Fibroblast of lung (primary cell): Measurements from ENCODE around the gene NHERF2. TPM values are rescaled to one million over a fixed set of nuclear protein-coding genes. Genes with fewer than 3 reads are reported as not detected.
A peak's percentile ranks its signal among the peaks of the same experiment; 100 is the strongest.

ENCODE experiments used
- DNase-seq, 2 donors: peaks; one replicate each; pipeline versions ENCODE4 v3.0.0 to v3.0.0-alpha.2; 2010; ENCODE audit warnings: low read depth in 2 of 2
- H2AFZ ChIP-seq: 2 replicates; pipeline ENCODE4 v1.5.1; 2012; ENCODE audit warnings: low read length, control low read depth, inconsistent platforms
- H3K27ac ChIP-seq: 2 replicates; pipeline ENCODE4 v1.5.1; 2011; ENCODE audit warnings: low read length, control low read depth; ENCODE audit not compliant: insufficient read depth
- H3K27me3 ChIP-seq: 2 replicates; pipeline ENCODE4 v1.5.1; 2011; ENCODE audit warnings: mild to moderate bottlenecking, low read length; ENCODE audit not compliant: control insufficient read depth, insufficient read depth
- H3K36me3 ChIP-seq: 2 replicates; pipeline ENCODE4 v1.5.1; 2011; ENCODE audit warnings: low read length; ENCODE audit not compliant: control insufficient read depth, insufficient read depth
- H3K4me1 ChIP-seq: 2 replicates; pipeline ENCODE4 v1.5.1; 2011; ENCODE audit warnings: low read length; ENCODE audit not compliant: control insufficient read depth, insufficient read depth; ENCODE audit errors: extremely low read depth
- H3K4me2 ChIP-seq: 2 replicates; pipeline ENCODE4 v1.5.1; 2011; ENCODE audit warnings: low read length, control low read depth; ENCODE audit not compliant: insufficient read depth; ENCODE audit errors: extremely low read depth
- H3K4me3 ChIP-seq, 4 experiments: fragments of 200-600 bp in 1 of 4; sonication (generic) in 1 of 4; replicated peaks in 1 of 4; 2 replicates each; pipeline ENCODE4 v1.5.1; 2011 to 2016; ENCODE audit warnings: low read length in 4 of 4, low read depth in 3 of 4, mild to moderate bottlenecking in 3 of 4, control low read depth in 2 of 4, inconsistent platforms in 1 of 4, mixed read lengths in 1 of 4; ENCODE audit not compliant: insufficient read depth in 1 of 4; ENCODE audit errors: control extremely low read depth in 1 of 4
- H3K79me2 ChIP-seq: 2 replicates; pipeline ENCODE4 v1.5.1; 2012; ENCODE audit warnings: mild to moderate bottlenecking, low read length, inconsistent platforms; ENCODE audit not compliant: control insufficient read depth, insufficient read depth
- H3K9ac ChIP-seq: 2 replicates; pipeline ENCODE4 v1.5.1; 2011; ENCODE audit warnings: mild to moderate bottlenecking, low read length, control low read depth; ENCODE audit not compliant: insufficient read depth
- H3K9me3 ChIP-seq: 2 replicates; pipeline ENCODE4 v1.5.1; 2012; ENCODE audit warnings: low read depth, low read length; ENCODE audit not compliant: control insufficient read depth, insufficient read depth
- H4K20me1 ChIP-seq: 2 replicates; pipeline ENCODE4 v1.5.1; 2011; ENCODE audit warnings: low read length; ENCODE audit not compliant: control insufficient read depth, insufficient read depth; ENCODE audit errors: extremely low read depth
- EZH2 ChIP-seq: IDR thresholded peaks from 2 replicates; pipeline ENCODE4 v1.5.1; 2012; ENCODE audit warnings: low read length, control low read depth, mild to moderate bottlenecking; ENCODE audit errors: missing control alignments
- polyA plus RNA-seq, 2 donors: library from polyadenylated mRNA; depleted of rRNA in 1 of 2; stranded (reverse) in 1 of 2; unstranded in 1 of 2; fragments of >200 nt; gene quantifications; 2 replicates each; pipeline ENCODE4 v1.2.1, GENCODE V29; 2011 to 2012; ENCODE audit warnings: missing spikeins in 1 of 2
- total RNA-seq: library from RNA; depleted of rRNA; stranded (reverse); fragments of >200 nt; gene quantifications from 2 replicates; pipeline ENCODE4 v1.2.1, GENCODE V29; 2014
- TF ChIP-seq, protein P1 (sequence below), 2 donors: IDR thresholded peaks in 1 of 2; conservative IDR thresholded peaks in 1 of 2; 1 replicate in 1 of 2; 2 replicates in 1 of 2; pipeline ENCODE4 v1.5.1; 2011 to 2012; ENCODE audit warnings: low read length in 2 of 2, control low read depth in 1 of 2, inconsistent platforms in 1 of 2, low read depth in 1 of 2, mild to moderate bottlenecking in 1 of 2

The NHERF2 gene
- total and polyA plus RNA-seq, 2 donors (not counting 1 experiment from before 2014, with no cell fraction given), result 21.5 to 38.0 TPM

GRCh38 chr16:2004795-2005517, 21.7 kb upstream of the NHERF2 start:
- Histone ChIP-seq H3K27ac (no peak overlapping the region), H3K9ac (no peak overlapping the region), H3K36me3 (peaks cover 34% of the 10 kb centered on the region), H3K27me3 (no peaks in the 10 kb centered on the region), H3K4me3 (no peak overlapping the region), H2AFZ (no peak overlapping the region), H3K4me1 (peaks cover 19% of the 10 kb centered on the region), H3K9me3 (no peaks in the 10 kb centered on the region), H4K20me1 (no peaks in the 10 kb centered on the region), H3K4me2 (no peak overlapping the region), H3K79me2 (peaks cover 69% of the 10 kb centered on the region)
- DNase-seq, result no peak
- TF ChIP-seq, protein P1, sequence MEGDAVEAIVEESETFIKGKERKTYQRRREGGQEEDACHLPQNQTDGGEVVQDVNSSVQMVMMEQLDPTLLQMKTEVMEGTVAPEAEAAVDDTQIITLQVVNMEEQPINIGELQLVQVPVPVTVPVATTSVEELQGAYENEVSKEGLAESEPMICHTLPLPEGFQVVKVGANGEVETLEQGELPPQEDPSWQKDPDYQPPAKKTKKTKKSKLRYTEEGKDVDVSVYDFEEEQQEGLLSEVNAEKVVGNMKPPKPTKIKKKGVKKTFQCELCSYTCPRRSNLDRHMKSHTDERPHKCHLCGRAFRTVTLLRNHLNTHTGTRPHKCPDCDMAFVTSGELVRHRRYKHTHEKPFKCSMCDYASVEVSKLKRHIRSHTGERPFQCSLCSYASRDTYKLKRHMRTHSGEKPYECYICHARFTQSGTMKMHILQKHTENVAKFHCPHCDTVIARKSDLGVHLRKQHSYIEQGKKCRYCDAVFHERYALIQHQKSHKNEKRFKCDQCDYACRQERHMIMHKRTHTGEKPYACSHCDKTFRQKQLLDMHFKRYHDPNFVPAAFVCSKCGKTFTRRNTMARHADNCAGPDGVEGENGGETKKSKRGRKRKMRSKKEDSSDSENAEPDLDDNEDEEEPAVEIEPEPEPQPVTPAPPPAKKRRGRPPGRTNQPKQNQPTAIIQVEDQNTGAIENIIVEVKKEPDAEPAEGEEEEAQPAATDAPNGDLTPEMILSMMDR (conservative IDR thresholded peaks at IDR 0.05 in 1 of 2, IDR thresholded peaks at IDR 0.05 in 1 of 2; ENCODE audit: low read depth in 1 of 2, low read length in 2 of 2), result no peak
- no peak for TF ChIP-seq EZH2

GRCh38 chr16:2005646-2006045, 21.1 kb upstream of the NHERF2 start:
- H3K4me1 ChIP-seq, result peaks cover 24% of the 10 kb centered on the region
- no peak overlapping the region for H3K9ac ChIP-seq
- no peak overlapping the region for H2AFZ ChIP-seq
- no peak for TF ChIP-seq EZH2
- TF ChIP-seq, protein P1 (conservative IDR thresholded peaks at IDR 0.05 in 1 of 2, IDR thresholded peaks at IDR 0.05 in 1 of 2; ENCODE audit: low read depth in 1 of 2, low read length in 2 of 2), result no peak
- no peak overlapping the region for H3K27ac ChIP-seq
- no peak overlapping the region for H3K4me2 ChIP-seq
- no peaks in the 10 kb centered on the region for H4K20me1 ChIP-seq
- H3K9me3 ChIP-seq, result no peaks in the 10 kb centered on the region
- DNase-seq, result no peak
- no peaks in the 10 kb centered on the region for H3K27me3 ChIP-seq
- H3K4me3 ChIP-seq, result no peak overlapping the region
- peaks cover 29% of the 10 kb centered on the region for H3K36me3 ChIP-seq
- peaks cover 72% of the 10 kb centered on the region for H3K79me2 ChIP-seq

GRCh38 chr16:2006317-2006716, 20.4 kb upstream of the NHERF2 start:
- H2AFZ ChIP-seq, result no peak overlapping the region
- no peaks in the 10 kb centered on the region for H4K20me1 ChIP-seq
- H3K79me2 ChIP-seq, result peaks cover 72% of the 10 kb centered on the region
- peaks cover 24% of the 10 kb centered on the region for H3K4me1 ChIP-seq
- DNase-seq, result no peak
- H3K9ac ChIP-seq, result no peak overlapping the region
- TF ChIP-seq, protein P1 (conservative IDR thresholded peaks at IDR 0.05 in 1 of 2, IDR thresholded peaks at IDR 0.05 in 1 of 2; ENCODE audit: low read depth in 1 of 2, low read length in 2 of 2), result no peak
- no peak for TF ChIP-seq EZH2
- no peak overlapping the region for H3K4me2 ChIP-seq
- H3K9me3 ChIP-seq, result no peaks in the 10 kb centered on the region
- H3K4me3 ChIP-seq, result no peak overlapping the region
- no peaks in the 10 kb centered on the region for H3K27me3 ChIP-seq
- H3K36me3 ChIP-seq, result peaks cover 24% of the 10 kb centered on the region
- H3K27ac ChIP-seq, result peak overlapping the region; percentile 8
